NCI-H2029 treated with DMSO at 0.1 percent for 48 hours (cell line): Measurements from ENCODE around the gene NXN.
"Not testable (repeated sequence)": the region's sequence is repeated elsewhere in the genome, so short reads cannot be mapped to it uniquely, and the experiment has no call there.

Experiments
- DNase-seq: peaks from one replicate; lab custom pipeline; 2025; lab: John Stamatoyannopoulos, UW

NXN gene

DNA sequence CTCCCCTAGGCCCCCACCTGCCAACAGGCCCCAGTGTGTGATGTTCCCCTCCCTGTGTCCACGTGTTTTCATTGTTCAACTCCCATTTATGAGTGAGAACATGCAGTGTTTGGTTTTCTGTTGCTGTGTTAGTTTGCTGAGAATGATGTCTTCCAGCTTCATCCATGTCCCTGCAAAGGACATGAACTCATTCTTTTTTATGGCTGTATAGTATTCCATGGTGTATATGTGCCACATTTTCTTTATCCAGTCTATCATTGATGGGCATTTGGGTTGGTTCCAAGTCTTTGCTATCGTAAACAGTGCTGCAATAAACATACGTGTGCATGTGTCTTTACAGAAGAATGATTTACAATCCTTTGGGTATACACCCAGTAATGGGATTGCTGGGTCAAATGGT is 150.0 kb downstream of the NXN start:
- DNase-seq: not testable (repeated sequence)

DNA sequence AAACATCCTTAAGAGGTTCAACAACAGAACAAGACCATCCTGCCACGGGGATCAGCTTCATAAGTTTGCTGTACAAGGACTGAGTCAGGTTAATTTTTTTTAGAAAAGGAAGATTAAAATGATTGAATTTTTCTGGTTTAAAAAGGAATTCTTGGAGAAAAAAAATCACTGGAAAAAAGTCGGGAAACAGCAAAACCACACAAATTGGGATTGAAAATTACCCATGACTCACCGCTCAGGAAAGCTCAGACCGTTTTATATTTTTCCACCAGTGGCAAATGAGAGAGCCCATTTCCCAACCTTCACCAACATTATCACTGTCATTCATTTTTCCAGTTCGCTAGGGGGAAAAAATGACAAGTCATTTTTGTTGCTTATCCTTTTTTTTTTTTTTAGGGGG is 150.8 kb downstream of the NXN start:
- DNase-seq: no peak

DNA sequence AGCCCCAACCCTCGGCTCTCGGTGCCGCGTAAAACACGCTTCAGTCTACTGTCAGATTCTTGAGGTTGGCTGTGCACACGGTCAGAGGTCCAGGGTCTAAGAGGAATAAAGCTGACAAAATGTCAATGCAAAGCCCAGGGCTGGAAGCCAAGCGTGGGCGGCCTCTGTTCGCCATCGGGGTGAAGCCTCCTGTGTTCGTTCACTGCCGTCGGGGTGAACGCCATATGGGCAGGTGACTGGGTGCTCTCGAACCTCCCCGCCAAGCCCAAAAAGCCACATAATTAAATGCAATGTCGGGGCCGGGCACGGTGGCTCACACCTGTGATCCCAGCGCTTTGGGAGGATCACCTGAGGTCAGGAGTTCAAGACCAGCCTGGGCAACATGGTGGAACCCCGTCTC is 152.8 kb downstream of the NXN start:
- DNase-seq: no peak

DNA sequence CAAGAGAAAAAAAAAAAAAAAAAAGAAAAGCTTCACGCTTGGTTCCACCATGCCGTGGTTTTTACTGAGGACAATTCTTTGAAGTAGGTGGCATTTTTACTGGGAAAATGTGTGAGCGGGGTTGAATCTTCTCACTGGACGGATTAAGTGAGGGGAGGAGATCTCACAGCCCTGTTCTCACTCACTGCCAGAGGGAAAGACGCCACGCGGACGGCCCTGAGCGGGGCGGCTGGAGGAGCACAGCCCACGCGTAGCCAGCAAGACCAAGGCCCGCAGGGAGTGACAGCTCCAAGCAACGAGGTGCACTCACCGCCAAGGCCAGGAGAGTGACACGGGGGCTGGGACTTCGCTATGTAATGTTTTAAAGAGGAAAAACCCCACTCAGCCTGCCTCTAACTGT is 154.4 kb downstream of the NXN start:
- DNase-seq: no peak

DNA sequence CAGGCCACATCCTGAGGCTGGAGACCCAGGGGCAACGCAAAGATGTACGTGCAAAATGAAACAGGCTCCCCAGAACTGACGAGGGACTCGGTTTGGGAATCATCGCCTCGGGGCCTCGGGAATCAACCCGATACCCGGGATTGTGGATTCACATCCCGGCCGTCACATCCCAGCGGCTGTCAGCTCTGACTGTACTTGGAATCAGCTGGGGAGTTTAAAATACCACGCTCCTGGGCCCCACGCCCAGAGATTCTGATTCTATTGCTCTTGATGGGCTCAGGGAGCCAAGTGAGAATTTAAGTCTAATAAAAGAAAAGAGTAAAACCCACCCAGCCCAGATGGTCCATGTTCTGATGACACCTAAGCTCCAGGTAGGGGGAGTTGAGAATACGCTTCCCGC is 155.2 kb downstream of the NXN start:
- no peak for DNase-seq

DNA sequence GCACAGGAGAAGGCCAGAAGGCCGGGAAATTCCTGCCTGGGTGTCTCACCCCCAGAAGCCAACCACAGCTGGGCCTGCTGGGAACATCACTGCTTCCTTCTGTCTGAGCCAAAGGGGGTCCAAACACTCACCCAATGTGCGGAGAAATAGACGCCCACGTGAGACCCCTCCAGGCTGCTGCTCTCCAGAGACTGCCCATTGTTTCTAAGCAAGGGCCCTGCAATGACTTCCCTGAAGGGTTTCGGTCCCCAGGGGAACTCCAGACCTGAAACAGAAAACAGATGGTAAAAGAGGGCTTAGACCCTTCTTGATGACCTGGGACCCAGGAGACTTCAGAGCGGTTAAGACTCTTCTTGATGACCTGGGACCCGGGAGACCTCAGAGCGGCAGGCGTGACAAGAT is 156.1 kb downstream of the NXN start:
- DNase-seq: no peak

DNA sequence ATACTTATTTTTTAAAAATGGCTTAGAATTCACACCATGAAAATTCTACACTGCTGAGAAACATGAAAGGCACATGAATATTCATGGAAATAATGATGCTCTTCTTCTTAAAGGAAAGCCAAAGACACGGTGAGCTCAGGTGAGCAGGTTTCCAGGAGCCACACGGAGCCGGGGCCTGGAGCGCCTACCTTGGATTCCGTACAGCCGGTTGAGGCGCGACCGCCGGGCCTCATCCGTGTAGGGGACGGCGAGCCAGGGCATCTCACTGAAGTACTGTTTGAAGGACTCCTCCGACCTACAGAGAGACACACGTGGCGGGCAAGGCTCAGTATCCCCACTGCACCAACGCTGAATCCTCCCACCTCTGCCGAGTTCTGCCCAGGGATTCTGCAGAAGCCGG is 160.3 kb downstream of the NXN start:
- DNase-seq: no peak

DNA sequence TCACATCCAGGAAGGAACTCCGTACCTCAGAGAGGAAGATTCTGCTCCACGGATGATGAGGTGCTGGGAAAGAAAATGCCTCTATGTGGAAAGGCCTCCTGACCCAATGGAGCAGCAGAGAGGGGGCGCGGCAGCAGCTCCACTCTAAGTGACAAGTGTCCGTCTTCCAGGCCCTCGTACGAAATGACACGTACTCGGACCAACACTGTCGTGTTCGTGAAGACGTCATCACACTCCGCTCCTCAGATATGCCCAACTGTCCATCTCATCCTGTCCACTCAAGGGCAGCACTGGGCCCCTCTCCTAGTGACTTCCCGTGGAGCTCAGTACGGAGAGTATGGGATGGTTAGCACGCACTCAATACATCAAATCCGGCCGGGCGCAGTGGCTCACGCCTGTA is 165.2 kb downstream of the NXN start:
- no peak for DNase-seq

DNA sequence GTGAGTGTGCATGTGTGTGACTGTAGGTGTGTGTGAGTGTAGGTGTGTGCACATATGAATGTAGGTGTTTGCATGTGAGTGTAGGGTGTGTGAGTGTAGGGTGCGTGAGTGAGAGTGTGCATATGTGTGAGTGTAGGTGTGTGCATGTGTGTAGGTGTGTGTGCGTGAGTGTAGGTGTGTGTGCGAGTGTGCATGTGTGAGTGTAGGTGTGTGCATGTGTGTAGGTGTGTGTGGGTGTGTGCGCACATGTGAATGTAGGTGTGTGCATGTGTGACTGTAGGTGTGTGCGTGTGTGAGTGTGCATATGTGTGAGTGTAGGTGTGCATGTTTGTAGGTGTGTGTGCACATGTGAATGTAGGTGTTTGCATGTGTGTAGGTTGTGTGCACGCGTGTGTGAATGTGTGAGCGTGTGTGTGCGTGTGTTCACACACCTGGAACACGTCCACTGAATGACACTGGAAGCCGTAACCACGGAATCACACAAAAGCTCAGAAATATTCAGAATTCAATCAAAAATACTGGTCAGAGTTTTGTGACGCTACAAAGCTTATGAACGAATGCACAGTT is 166.9 kb downstream of the NXN start:
- no peak for DNase-seq

DNA sequence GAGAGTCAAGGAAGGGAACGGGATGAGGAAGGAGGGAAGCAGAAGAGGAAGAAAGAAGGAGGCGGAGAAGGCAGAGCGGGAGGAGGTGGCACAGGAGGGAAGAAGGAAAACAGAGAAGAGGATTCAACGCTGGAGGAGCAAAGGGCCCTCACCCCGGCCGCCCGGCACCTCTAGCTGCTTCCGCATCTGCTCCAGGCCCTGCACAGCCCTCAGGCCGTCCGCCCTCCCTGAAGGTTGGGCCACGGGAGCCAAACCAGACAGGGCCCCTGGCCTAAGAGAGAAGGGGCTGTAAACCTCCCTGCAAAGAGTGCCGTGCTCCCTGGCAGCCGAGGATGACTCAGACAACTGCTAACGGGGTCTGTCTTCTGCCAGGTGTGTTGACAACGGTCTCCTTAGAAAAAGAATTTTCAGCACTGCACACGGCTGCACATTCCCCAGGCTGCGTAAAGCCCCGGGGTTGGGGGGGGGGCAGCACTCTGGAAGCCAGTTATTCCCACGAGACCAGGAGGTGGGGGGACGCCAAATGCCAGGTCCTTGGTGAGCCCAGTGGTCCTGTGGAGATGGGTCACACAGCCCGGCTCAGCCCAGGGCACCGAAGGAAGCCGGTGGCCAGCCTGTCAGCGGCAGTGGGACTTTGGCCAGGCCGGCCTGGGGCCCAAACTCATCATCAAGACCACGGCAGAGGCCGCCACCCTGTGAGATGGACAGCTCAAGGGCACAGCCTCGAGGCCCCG is 168.4 kb downstream of the NXN start:
- DNase-seq: no peak

DNA sequence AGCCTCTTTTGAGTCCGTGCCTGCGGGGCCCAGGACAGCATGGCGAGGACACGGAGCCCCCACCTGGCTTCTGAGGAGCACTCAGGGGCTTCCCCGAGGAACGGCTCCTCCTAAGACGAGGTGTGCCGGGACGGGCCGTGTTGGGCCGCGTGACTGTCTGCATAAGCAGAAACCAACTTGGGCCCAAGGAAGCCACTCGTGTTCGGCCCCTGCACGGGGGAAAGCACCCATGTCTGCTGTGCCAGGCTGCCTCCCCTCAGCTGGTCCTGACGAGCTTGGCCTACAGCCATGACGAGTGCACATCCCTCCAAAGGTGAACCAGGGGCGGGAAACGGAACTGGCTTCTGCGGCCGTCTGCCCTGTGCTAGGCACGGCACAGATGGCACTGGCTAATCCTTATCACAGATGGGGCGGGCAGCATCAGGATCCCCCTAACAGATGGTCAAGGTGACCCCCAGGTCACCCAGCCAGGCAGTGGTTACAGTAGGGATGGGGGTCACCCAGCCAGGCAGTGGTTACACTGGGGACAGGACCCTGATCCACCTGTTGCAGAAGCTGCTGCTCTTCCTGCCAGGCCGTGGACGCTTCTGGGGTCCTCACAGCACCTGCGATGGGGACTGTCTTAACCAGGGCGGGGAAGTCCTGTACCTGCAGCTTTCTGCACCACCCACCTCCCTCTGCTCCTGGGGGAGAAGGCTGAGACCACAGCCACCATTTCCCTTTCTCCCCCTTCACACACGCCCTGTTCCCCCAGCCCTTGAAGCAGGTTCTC is 171.9 kb downstream of the NXN start:
- no peak for DNase-seq

DNA sequence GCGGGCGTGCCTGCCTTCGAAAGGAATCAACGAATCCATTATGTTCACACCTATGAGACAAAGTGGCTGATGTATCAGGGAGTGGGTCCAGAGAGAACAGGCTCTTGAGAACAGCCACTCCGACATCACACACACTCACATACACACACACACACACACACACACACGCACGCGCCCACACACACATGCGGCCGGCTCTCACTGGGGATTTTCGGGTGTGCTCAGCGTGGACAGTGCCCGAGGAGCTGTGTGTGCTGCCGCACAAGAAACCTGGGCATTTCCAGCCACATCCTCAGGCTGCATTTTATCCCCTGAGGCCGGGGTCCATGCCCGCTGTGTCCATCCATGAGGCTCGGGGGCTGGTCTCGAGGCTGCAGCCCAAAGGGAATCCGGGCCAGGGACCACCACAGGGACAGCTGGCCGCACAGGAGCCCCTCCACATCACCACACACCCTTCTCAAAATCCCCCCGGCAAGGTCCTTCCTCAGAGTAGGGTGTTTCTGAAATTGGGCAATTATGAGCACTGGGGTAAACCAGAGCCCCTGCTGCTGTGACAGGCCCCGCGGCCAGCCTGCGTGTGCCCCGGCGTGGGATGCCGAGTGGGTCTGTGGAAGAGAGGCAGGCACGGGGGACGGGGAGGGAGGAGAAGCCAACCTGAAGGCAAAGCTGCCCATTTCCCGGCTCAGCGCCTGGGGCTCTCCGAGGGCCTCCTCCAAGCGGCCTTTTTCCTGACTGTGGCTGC is 172.6 kb downstream of the NXN start:
- DNase-seq: no peak

DNA sequence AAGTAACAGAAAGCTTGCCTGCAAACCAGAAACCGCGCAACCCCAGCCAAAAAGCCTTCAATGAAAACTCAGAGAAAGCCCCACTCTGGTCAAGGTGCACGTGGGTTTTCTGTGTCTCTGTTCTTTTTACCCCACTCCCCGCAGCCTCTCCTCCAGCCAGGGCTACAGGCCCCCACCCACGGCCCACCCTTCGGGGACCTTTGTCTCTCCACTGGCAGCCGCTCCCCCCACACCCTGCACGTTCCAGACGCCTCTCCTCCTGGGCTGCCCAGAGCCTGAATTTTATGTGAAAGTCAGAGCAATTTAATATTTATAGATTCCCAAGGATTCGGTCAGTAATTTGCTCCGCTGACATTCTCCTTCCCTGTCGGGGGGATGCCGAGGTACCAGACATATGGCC is 173.2 kb downstream of the NXN start:
- DNase-seq: no peak

DNA sequence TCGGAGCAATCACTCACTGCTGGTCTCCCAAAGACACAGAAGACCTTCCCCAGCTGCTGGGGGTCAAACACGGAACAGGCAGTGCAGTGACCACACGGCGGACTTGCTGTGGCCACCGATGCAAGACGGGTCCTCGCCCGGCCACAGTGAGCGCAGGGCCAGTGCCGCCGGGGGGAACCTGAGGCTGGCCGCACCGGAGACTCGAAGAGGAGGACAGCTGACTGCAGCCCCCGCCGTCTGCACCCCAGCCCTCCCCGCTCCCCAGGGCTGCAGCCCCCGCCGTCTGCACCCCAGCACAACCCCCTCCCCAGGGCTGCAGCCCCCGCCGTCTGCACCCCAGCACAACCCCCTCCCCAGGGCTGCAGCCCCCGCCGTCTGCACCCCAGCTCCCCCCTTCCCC is 173.7 kb downstream of the NXN start:
- not testable (repeated sequence) for DNase-seq

DNA sequence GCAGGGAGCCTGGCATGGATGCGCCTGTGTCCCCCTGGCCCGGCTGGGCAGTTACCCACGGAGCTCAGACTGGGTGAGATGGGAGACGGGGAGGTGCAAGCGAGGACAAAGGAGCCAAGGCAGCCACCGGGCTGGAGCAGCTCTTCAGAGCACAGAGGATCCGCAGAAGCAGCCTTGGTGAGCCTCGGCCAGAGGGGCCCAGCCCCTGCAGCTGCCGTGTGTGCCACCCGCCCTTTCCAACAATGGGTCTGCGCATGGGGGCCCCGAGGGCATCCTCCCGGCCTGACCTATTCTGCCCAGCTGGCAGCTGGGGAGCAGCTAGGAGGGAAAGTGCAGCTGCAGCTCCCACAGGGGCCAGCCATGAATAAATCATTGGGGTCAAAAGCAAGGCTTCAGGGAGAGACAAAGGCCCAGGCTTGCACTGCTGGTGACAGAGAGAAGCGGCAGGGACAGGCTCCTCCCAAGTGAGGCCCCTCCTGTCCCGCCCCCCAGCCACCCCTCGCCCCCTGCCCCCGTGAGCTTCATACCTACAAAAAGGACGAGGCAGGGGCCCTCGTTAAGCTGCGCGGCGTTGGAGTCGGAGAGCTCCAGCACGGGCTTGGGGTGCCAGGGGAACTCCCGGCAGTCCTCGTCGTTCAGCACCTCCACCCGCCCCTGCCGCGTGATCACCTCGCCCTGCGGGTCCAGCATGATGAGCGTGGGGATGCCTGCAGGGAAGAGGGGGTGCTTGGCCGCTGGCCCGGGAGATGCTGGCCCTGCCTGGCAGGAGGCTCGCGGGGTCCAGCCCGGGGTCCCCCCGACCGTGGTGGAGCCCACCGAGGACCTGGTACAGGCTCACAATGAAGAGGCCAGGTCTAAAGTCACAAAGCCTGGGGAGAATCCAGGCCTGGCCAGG is 174.8 kb downstream of the NXN start:
- no peak for DNase-seq

DNA sequence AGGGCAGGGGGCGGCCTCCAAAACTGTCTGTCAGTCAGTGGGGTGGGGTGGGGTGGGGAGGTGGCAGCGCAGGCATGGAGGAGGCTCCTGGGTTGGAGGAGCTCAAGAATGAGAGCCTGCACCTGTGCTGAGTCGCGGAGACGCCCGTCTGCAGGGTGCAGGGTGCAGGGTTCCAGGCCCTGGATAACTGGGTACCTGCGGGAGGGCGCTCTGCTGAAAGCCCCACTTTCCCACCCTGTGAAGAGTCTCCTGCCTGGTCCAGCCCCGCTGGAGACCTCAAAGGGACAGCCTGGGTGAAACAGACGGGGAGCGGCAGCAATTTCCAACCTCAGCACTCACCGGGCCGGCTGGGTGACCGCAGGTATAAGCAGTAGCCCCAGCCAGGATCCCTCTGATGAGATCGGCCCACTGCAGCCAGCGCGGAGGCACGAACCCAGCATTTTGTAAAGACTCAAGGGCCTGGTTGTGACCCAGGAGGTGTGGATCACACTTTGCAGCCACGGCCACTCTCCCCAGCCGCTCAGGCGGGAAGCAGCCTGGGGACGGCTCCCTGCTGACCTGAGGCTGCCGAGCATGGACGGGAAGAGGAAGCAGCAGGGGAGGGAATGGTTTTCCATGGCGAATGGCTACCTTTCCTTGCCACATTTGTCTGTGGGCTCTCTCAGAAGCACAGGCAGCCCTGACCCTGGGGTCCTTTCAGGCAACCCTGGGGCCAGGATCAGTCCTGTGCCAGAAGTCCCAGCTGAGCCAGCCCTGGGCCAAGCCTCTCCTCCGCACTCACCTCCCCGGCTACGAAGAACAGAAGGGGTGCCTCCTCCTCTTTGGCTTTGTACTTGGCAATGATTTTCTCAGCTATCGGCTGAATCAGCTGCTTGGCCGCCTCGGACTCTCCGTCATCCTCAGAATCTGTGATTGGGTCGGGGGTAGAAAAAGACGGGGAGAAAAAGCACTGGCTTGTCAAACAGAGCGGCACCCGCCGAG is 176.4 kb downstream of the NXN start:
- no peak for DNase-seq

DNA sequence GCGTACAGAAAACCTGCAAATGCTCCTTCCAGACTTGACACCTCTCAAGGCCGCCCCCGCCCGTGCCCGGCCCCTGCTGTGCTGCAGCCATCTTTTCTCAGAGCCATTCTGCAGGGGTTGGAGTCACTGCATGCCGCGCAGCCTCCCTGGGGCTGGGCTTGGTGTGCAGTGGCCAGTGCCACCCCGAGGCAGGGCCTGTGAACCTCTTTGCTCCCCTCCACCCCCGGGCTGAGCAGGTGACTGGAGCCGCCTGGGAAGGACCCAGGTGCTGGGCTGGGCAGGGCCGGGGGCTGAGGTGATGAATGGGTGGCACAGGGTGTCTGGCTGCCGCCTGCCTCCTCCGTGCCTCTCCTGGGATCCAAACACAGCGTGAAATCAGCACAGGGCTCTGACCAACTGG is 177.1 kb downstream of the NXN start:
- no peak for DNase-seq

DNA sequence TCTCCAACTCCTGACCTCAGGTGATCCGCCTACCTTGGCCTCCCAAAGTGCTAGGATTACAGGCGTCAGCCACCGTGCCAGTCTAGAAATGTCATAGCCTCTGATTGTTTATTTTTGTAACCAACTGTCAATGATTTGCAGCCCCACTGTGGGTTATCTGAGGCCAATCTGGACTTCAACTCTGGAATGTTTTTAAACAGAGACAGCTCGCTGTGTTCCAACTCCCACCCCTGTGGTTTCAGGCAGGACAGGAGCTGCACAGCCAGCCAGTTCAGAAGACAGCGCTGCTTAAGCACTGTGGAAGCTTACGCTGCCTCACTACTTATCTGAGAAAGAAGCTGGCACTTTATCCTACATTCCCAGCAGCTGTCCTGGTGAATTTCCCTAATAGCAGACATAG is 177.9 kb downstream of the NXN start:
- no peak for DNase-seq

DNA sequence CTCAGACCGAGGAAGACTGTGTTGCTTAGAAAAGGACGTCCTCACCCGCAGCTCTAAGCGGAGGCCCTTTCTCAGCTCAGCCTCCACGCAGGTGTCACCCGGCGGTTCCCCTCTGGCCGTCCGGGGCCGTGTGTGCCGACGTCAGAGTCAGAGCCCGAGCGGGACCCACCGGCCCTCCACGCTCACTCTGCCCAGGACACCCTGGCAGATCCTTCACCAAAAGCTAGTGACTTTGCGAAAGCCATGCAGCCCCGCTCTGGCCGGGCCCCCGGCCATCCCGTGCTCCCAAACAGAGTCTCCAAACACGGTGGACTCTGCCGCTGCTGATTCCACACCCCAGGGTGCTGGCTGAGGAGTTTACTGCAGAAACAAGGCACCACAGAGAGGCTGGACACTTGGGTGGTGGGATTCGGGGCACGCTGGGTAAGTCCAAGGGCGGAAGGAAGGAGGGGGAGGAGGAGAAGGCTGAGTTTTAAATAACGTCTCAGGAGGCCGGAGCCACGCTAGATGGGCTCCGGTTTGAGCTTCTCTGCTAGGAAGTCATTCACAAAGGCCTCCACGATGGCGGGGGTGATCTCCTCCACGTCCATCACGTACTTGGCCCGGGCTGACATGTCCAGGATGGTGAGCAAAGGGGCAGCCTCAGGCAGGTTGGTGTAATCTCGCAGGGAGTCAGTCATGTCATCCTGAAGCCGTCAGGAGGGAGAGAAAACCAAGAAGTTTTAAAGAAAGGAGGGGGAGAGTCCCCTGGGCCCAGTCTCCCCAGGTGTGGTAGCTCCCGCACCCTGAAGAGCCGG is 178.9 kb downstream of the NXN start:
- DNase-seq: no peak

DNA sequence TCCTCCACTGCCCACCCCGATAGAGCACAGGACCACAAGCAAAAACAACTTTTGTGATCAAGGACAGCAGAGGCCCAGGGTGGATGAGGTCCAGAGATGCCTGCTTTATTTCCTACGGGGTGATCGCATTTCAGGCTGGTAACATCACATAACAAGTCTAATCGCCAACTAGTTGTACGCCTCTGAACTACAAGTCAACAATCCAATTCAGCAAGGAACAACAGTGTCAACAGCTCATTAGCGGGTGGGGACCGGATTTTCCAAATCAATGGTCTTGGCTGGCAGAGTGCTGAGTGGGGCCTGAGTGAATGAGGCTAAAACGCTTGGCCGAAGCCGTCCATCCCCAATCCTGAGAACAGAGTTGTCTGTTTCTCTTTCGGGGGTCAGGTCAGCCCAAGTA is 180.3 kb downstream of the NXN start:
- DNase-seq: no peak
